ENCODE results near the gene CDH13.

DNA sequence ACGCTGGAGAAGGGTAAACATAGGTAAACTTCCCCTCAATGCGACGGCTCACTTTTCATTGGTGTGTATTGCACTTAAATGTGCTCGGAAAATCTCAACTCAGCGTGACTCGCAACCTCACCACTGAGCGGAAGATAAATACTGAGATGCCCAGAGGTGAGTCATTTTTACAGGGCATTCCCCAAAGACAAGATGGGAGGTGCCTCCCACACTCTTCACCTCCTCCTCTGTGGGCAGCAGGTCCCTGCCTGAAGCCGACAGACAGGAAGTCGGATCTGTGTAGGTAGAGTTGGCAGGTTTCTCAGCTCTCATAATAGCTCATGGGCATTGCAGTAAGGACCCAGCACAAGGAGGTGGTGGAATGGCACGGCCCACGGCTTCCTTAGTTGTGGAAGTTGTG is 906.4 kb downstream of the CDH13 start:
- TF ChIP-seq, protein P1, sequence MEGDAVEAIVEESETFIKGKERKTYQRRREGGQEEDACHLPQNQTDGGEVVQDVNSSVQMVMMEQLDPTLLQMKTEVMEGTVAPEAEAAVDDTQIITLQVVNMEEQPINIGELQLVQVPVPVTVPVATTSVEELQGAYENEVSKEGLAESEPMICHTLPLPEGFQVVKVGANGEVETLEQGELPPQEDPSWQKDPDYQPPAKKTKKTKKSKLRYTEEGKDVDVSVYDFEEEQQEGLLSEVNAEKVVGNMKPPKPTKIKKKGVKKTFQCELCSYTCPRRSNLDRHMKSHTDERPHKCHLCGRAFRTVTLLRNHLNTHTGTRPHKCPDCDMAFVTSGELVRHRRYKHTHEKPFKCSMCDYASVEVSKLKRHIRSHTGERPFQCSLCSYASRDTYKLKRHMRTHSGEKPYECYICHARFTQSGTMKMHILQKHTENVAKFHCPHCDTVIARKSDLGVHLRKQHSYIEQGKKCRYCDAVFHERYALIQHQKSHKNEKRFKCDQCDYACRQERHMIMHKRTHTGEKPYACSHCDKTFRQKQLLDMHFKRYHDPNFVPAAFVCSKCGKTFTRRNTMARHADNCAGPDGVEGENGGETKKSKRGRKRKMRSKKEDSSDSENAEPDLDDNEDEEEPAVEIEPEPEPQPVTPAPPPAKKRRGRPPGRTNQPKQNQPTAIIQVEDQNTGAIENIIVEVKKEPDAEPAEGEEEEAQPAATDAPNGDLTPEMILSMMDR (tag by site-specific recombination; IDR thresholded peaks at IDR 0.05) = no peak
- TF ChIP-seq, protein P2, sequence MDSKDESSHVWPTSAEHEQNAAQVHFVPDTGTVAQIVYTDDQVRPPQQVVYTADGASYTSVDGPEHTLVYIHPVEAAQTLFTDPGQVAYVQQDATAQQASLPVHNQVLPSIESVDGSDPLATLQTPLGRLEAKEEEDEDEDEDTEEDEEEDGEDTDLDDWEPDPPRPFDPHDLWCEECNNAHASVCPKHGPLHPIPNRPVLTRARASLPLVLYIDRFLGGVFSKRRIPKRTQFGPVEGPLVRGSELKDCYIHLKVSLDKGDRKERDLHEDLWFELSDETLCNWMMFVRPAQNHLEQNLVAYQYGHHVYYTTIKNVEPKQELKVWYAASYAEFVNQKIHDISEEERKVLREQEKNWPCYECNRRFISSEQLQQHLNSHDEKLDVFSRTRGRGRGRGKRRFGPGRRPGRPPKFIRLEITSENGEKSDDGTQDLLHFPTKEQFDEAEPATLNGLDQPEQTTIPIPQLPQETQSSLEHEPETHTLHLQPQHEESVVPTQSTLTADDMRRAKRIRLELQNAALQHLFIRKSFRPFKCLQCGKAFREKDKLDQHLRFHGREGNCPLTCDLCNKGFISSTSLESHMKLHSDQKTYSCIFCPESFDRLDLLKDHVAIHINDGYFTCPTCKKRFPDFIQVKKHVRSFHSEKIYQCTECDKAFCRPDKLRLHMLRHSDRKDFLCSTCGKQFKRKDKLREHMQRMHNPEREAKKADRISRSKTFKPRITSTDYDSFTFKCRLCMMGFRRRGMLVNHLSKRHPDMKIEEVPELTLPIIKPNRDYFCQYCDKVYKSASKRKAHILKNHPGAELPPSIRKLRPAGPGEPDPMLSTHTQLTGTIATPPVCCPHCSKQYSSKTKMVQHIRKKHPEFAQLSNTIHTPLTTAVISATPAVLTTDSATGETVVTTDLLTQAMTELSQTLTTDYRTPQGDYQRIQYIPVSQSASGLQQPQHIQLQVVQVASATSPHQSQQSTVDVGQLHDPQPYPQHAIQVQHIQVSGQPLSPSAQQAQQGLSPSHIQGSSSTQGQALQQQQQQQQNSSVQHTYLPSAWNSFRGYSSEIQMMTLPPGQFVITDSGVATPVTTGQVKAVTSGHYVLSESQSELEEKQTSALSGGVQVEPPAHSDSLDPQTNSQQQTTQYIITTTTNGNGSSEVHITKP (tag by site-specific recombination; IDR thresholded peaks at IDR 0.05) = no peak
- TF ChIP-seq TCF7L2 (IDR thresholded peaks at IDR 0.05; ENCODE audit: borderline replicate concordance, low read depth, low read length) = no peak
- TF ChIP-seq HOXA7 (CRISPR knock-in tag; IDR thresholded peaks at IDR 0.05; ENCODE audit: borderline replicate concordance) = no peak
- TF ChIP-seq, protein P3, sequence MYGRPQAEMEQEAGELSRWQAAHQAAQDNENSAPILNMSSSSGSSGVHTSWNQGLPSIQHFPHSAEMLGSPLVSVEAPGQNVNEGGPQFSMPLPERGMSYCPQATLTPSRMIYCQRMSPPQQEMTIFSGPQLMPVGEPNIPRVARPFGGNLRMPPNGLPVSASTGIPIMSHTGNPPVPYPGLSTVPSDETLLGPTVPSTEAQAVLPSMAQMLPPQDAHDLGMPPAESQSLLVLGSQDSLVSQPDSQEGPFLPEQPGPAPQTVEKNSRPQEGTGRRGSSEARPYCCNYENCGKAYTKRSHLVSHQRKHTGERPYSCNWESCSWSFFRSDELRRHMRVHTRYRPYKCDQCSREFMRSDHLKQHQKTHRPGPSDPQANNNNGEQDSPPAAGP (tag by site-specific recombination; IDR thresholded peaks at IDR 0.05) = no peak

All from HEK293 (cell line).